SK-N-SH (cell line): ENCODE data around the gene TMEM176B. TPM values are rescaled to one million over a fixed set of nuclear protein-coding genes. Genes with fewer than 3 reads are reported as not detected.

Experiments
- CTCF ChIA-PET: fragments of 300-600, 350-600 bp; formaldehyde crosslinking; extraction: SDS; loops from one replicate; lab custom pipeline; 2021; lab: Yijun Ruan, JAX
- POLR2A ChIA-PET: fragments of 350-600 bp; sonication (Branson Sonifier 250); formaldehyde crosslinking; extraction: SDS; loops from one replicate; lab custom pipeline; 2020; ENCODE audit warnings: antibody characterized with exemption, inconsistent platforms; lab: Yijun Ruan, JAX
- DNase-seq: peaks from one replicate; pipeline ENCODE4 v3.0.0; 2012
- H2AFZ ChIP-seq: fragments of 200-600 bp; sonication (generic); 2 replicates; pipeline ENCODE4 v1.8.1; 2016; ENCODE audit warnings: antibody characterized with exemption, mild to moderate bottlenecking, low read depth
- H3F3A ChIP-seq: fragments of 200-600 bp; sonication (generic); replicated peaks from 2 replicates; pipeline ENCODE3; 2016; ENCODE audit warnings: antibody characterized with exemption, mild to moderate bottlenecking; ENCODE audit not compliant: insufficient read depth
- H3K27ac ChIP-seq, 2 experiments: fragments of 200-500 bp in 1 of 2; fragments of 200-600 bp in 1 of 2; sonication (Bioruptor generic) in 1 of 2; sonication (generic), shearing (Covaris generic) in 1 of 2; 2 replicates each; pipeline versions ENCODE4 v1.5.1 to v1.6.1; 2014 to 2016; ENCODE audit warnings: low read depth in 2 of 2, inconsistent platforms in 1 of 2, low read length in 1 of 2, mild to moderate bottlenecking in 1 of 2, mixed read lengths in 1 of 2
- H3K27me3 ChIP-seq: fragments of 200-600 bp; sonication (generic), shearing (Covaris generic); 2 replicates; pipeline ENCODE4 v1.6.1; 2016; ENCODE audit warnings: mixed run types; ENCODE audit not compliant: insufficient read depth
- H3K36me3 ChIP-seq, 2 experiments: fragments of 200-500 bp in 1 of 2; fragments of 200-600 bp in 1 of 2; sonication (Bioruptor generic) in 1 of 2; sonication (generic) in 1 of 2; replicated peaks in 1 of 2; 2 replicates each; pipeline versions ENCODE3 to v1.5.1; 2014 to 2016; ENCODE audit warnings: low read length in 1 of 2, mild to moderate bottlenecking in 1 of 2; ENCODE audit not compliant: insufficient read depth in 2 of 2, control insufficient read depth in 1 of 2
- H3K4me1 ChIP-seq, 2 experiments: fragments of 200-500 bp in 1 of 2; fragments of 200-600 bp in 1 of 2; sonication (Bioruptor generic) in 1 of 2; sonication (generic), shearing (Covaris generic) in 1 of 2; 2 replicates each; pipeline versions ENCODE4 v1.5.1 to v1.6.1; 2014 to 2016; ENCODE audit warnings: low read depth in 1 of 2, low read length in 1 of 2, mixed run types in 1 of 2; ENCODE audit not compliant: insufficient read depth in 2 of 2, control insufficient read depth in 1 of 2
- H3K4me2 ChIP-seq: fragments of 200-600 bp; sonication (generic), shearing (Covaris generic); 2 replicates; pipeline ENCODE4 v1.6.1; 2017; ENCODE audit warnings: mixed run types
- H3K4me3 ChIP-seq, 2 experiments: fragments of 200-500 bp in 1 of 2; fragments of 200-600 bp in 1 of 2; sonication (Bioruptor generic) in 1 of 2; sonication (generic), shearing (Covaris generic) in 1 of 2; 2 replicates each; pipeline versions ENCODE4 v1.5.1 to v1.8.1; 2014 to 2016; ENCODE audit warnings: low read depth in 2 of 2, inconsistent platforms in 1 of 2, low read length in 1 of 2, mild to moderate bottlenecking in 1 of 2, mixed read lengths in 1 of 2, moderate library complexity in 1 of 2
- H3K79me2 ChIP-seq: fragments of 200-600 bp; sonication (generic); 2 replicates; pipeline ENCODE4 v1.8.1; 2017; ENCODE audit warnings: mild to moderate bottlenecking; ENCODE audit not compliant: insufficient read depth
- H3K9ac ChIP-seq: fragments of 200-600 bp; sonication (generic); 2 replicates; pipeline ENCODE4 v1.6.1; 2017; ENCODE audit warnings: mixed run types
- H3K9me2 ChIP-seq: fragments of 200-600 bp; sonication (generic); 2 replicates; pipeline ENCODE4 v1.6.1; 2017; ENCODE audit warnings: mixed run types
- H3K9me3 ChIP-seq: fragments of 200-600 bp; sonication (generic); 2 replicates; pipeline ENCODE4 v1.6.1; 2017; ENCODE audit warnings: mixed run types, mild to moderate bottlenecking, moderate library complexity
- H4K20me1 ChIP-seq: fragments of 200-600 bp; sonication (generic); 2 replicates; pipeline ENCODE4 v1.6.1; 2017; ENCODE audit warnings: mild to moderate bottlenecking, mixed run types; ENCODE audit not compliant: insufficient read depth
- EP300 ChIP-seq, 2 experiments: IDR thresholded peaks; 2 replicates each; pipeline versions ENCODE4 v1.4.0 to v1.6.1; 2012; ENCODE audit warnings: borderline replicate concordance in 1 of 2, low read depth in 1 of 2, low read length in 1 of 2
- FOXM1 ChIP-seq: IDR thresholded peaks from 2 replicates; pipeline ENCODE4 v1.4.0; 2012; ENCODE audit warnings: low read depth, mild to moderate bottlenecking
- GABPA ChIP-seq: IDR thresholded peaks from 2 replicates; pipeline ENCODE4 v1.4.0; 2012; ENCODE audit warnings: low read depth, mild to moderate bottlenecking
- GATA2 ChIP-seq: sonication (generic); formaldehyde crosslinking; IDR thresholded peaks from 2 replicates; pipeline ENCODE4 v1.5.0; 2020; ENCODE audit warnings: mild to moderate bottlenecking, missing genetic modification reagents
- NFIC ChIP-seq: IDR thresholded peaks from 2 replicates; pipeline ENCODE4 v1.4.0; 2012; ENCODE audit warnings: borderline replicate concordance
- PBX3 ChIP-seq: IDR thresholded peaks from 2 replicates; pipeline ENCODE4; 2012
- POLR2AphosphoS5 ChIP-seq: IDR thresholded peaks from 2 replicates; pipeline ENCODE4 v1.6.1; 2012; ENCODE audit warnings: low read depth, low read length
- RXRA ChIP-seq: IDR thresholded peaks from 2 replicates; pipeline ENCODE4 v1.4.0; 2012; ENCODE audit warnings: low read depth, mild to moderate bottlenecking, borderline replicate concordance
- TAF1 ChIP-seq: IDR thresholded peaks from 2 replicates; pipeline ENCODE4 v1.6.1; 2012; ENCODE audit warnings: low read depth, mild to moderate bottlenecking, low read length, moderate library complexity, borderline replicate concordance
- TEAD4 ChIP-seq: IDR thresholded peaks from 2 replicates; pipeline ENCODE4 v1.4.0; 2012; ENCODE audit warnings: mild to moderate bottlenecking, borderline replicate concordance; ENCODE audit not compliant: insufficient read depth
- USF1 ChIP-seq: IDR thresholded peaks from 2 replicates; pipeline ENCODE4 v1.4.0; 2012; ENCODE audit warnings: low read depth, borderline replicate concordance
- YY1 ChIP-seq: IDR thresholded peaks from 2 replicates; pipeline ENCODE4 v1.4.0; 2012; ENCODE audit warnings: low read depth, mild to moderate bottlenecking
- ZBTB33 ChIP-seq: IDR thresholded peaks from 2 replicates; pipeline ENCODE4 v1.4.0; 2012; ENCODE audit warnings: low read depth, borderline replicate concordance
- WGBS: methylation state at CpG from one replicate; pipeline ENCODE4 v1.1.6; 2017; ENCODE audit warnings: low lambda C conversion rate; 5-methylcytosine and 5-hydroxymethylcytosine counted together
- polyA plus RNA-seq, 3 experiments: library from polyadenylated mRNA; depleted of rRNA; stranded (reverse); fragments of >200 nt; gene quantifications; 2 replicates each; pipeline ENCODE4 v1.2.3, GENCODE V29; 2012
- TF ChIP-seq, protein P1 (sequence below): fragments of 200-600 bp; sonication (generic); IDR thresholded peaks from 2 replicates; pipeline ENCODE4 v1.6.1; 2017; ENCODE audit warnings: antibody characterized with exemption, mild to moderate bottlenecking, moderate library complexity
- TF ChIP-seq, protein P2 (sequence below): fragments of 150-350 bp; IDR thresholded peaks from 2 replicates; pipeline ENCODE4 v1.6.1; 2017; ENCODE audit warnings: antibody characterized with exemption, low read length, low read depth, borderline replicate concordance

Gene TMEM176B
- polyA plus RNA-seq, 1 of the 3 experiments (the other 2 are of a cell fraction): not detected

GRCh38 chr7:150748376-150748775, 51.8 kb downstream of the TMEM176B start:
- H3K79me2 ChIP-seq: no peaks in the 10 kb centered on the region
- no peaks in the 10 kb centered on the region for H3F3A ChIP-seq
- H4K20me1 ChIP-seq: no peaks in the 10 kb centered on the region
- no peak for DNase-seq
- H3K36me3 ChIP-seq: no peaks in the 10 kb centered on the region
- H3K9me2 ChIP-seq: no peaks in the 10 kb centered on the region
- ChIA-PET CTCF (interaction anchor here (0.7 to 1.5 kb wide), 3 partner anchors 10 to 130 kb away, joined by 3 read pairs; no protein-coding TSS in a partner anchor), POLR2A (no interaction called here)
- peaks cover 24% of the 10 kb centered on the region for H3K27me3 ChIP-seq
- no peak overlapping the region for H3K9ac ChIP-seq
- no peak overlapping the region for H3K4me3 ChIP-seq
- H3K27ac ChIP-seq: no peak overlapping the region
- WGBS: 5% methylated on average over 4 of the region's 4 CpGs
- no peak overlapping the region for H3K4me2 ChIP-seq
- no peaks in the 10 kb centered on the region for H3K4me1 ChIP-seq
- no peak overlapping the region for H2AFZ ChIP-seq
- TF ChIP-seq GATA2 (CRISPR knock-in tag) (no peak), NFIC (no peak), TEAD4 (no peak), PBX3 (no peak), RXRA (no peak), POLR2AphosphoS5 (no peak), TAF1 (no peak), GABPA (no peak), FOXM1 (no peak), YY1 (no peak), USF1 (no peak)
- TF ChIP-seq, protein P1, sequence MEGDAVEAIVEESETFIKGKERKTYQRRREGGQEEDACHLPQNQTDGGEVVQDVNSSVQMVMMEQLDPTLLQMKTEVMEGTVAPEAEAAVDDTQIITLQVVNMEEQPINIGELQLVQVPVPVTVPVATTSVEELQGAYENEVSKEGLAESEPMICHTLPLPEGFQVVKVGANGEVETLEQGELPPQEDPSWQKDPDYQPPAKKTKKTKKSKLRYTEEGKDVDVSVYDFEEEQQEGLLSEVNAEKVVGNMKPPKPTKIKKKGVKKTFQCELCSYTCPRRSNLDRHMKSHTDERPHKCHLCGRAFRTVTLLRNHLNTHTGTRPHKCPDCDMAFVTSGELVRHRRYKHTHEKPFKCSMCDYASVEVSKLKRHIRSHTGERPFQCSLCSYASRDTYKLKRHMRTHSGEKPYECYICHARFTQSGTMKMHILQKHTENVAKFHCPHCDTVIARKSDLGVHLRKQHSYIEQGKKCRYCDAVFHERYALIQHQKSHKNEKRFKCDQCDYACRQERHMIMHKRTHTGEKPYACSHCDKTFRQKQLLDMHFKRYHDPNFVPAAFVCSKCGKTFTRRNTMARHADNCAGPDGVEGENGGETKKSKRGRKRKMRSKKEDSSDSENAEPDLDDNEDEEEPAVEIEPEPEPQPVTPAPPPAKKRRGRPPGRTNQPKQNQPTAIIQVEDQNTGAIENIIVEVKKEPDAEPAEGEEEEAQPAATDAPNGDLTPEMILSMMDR: no peak
- TF ChIP-seq, protein P2, sequence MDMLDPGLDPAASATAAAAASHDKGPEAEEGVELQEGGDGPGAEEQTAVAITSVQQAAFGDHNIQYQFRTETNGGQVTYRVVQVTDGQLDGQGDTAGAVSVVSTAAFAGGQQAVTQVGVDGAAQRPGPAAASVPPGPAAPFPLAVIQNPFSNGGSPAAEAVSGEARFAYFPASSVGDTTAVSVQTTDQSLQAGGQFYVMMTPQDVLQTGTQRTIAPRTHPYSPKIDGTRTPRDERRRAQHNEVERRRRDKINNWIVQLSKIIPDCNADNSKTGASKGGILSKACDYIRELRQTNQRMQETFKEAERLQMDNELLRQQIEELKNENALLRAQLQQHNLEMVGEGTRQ: no peak
- H3K9me3 ChIP-seq: no peaks in the 10 kb centered on the region

GRCh38 chr7:150746921-150747320, 53.2 kb downstream of the TMEM176B start:
- H3K9me3 ChIP-seq: no peaks in the 10 kb centered on the region
- H3K27ac ChIP-seq: no peak overlapping the region
- no peaks in the 10 kb centered on the region for H3K4me1 ChIP-seq
- DNase-seq: no peak
- H3K4me2 ChIP-seq: no peak overlapping the region
- ChIA-PET POLR2A (no interaction called here), CTCF (interaction anchor here (0.7 to 1.5 kb wide), 2 partner anchors 131 to 298 kb away, joined by 3 read pairs; no protein-coding TSS in a partner anchor)
- H3K4me3 ChIP-seq: no peak overlapping the region
- no peaks in the 10 kb centered on the region for H3K79me2 ChIP-seq
- no peaks in the 10 kb centered on the region for H3F3A ChIP-seq
- TF ChIP-seq ZBTB33 (no peak), EP300 (IDR thresholded peaks at IDR 0.05; ENCODE audit: borderline replicate concordance in 1 of 2, low read depth in 1 of 2, low read length in 1 of 2) (no peak)
- TF ChIP-seq, protein P1: no peak
- TF ChIP-seq, protein P2: no peak
- H3K9me2 ChIP-seq: no peaks in the 10 kb centered on the region
- WGBS: 41% methylated on average over 6 of the region's 6 CpGs
- no peak overlapping the region for H2AFZ ChIP-seq
- no peaks in the 10 kb centered on the region for H3K36me3 ChIP-seq
- H4K20me1 ChIP-seq: no peaks in the 10 kb centered on the region
- no peak overlapping the region for H3K9ac ChIP-seq
- peaks cover 16% of the 10 kb centered on the region for H3K27me3 ChIP-seq
